ENCODE results near the gene GAREM2. TPM values are rescaled to one million over a fixed set of nuclear protein-coding genes. Genes with fewer than 3 reads are reported as not detected.

GAREM2 gene
- total RNA-seq, 1 donor from 2014 or later, result 3.1 TPM

DNA sequence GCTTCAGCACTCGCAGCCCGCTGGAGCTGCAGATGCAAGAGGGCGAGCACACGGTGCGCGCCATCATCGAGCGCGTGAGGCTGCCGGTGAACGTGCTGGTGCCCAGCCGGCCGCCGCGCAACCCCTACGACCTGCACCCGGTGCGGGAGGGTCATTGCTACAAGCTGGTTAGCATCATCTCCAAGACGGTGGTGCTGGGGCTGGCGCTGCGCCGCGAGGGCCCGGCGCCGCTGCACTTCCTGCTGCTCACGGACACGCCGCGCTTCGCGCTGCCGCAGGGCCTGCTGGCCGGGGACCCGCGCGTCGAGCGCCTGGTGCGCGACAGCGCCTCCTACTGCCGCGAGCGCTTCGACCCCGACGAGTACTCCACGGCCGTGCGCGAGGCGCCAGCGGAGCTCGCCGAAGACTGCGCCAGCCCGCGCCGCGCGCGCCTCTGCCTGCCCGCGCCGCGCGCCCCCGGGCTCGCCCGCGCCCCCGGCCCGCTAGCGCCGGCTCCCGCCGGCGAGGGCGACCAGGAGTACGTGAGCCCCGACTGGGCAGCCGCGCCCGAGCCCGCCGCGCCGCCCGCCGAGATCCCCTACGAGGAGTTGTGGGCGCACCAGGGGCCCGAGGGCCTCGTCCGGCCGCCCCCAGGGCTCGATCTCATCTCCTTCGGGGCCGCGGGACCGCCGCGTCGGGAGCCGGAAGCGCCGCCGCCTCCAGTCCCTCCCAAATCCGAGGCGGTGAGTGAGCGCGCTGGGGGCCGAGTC is 11.8 kb downstream of the GAREM2 start:
- ATAC-seq (ENCODE audit: low read depth), result peak; percentile 98
- TF ChIP-seq, protein P1, sequence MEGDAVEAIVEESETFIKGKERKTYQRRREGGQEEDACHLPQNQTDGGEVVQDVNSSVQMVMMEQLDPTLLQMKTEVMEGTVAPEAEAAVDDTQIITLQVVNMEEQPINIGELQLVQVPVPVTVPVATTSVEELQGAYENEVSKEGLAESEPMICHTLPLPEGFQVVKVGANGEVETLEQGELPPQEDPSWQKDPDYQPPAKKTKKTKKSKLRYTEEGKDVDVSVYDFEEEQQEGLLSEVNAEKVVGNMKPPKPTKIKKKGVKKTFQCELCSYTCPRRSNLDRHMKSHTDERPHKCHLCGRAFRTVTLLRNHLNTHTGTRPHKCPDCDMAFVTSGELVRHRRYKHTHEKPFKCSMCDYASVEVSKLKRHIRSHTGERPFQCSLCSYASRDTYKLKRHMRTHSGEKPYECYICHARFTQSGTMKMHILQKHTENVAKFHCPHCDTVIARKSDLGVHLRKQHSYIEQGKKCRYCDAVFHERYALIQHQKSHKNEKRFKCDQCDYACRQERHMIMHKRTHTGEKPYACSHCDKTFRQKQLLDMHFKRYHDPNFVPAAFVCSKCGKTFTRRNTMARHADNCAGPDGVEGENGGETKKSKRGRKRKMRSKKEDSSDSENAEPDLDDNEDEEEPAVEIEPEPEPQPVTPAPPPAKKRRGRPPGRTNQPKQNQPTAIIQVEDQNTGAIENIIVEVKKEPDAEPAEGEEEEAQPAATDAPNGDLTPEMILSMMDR (IDR thresholded peaks at IDR 0.05), result no peak
- POLR2A ChIA-PET, result interaction anchor here (0.8 to 2.8 kb wide), 10 partner anchors 10 to 306 kb away, joined by 3 to 11 read pairs (median 4); partner anchors contain the start of genes ADGRF3, ASXL2, GAREM2 and HADHA

DNA sequence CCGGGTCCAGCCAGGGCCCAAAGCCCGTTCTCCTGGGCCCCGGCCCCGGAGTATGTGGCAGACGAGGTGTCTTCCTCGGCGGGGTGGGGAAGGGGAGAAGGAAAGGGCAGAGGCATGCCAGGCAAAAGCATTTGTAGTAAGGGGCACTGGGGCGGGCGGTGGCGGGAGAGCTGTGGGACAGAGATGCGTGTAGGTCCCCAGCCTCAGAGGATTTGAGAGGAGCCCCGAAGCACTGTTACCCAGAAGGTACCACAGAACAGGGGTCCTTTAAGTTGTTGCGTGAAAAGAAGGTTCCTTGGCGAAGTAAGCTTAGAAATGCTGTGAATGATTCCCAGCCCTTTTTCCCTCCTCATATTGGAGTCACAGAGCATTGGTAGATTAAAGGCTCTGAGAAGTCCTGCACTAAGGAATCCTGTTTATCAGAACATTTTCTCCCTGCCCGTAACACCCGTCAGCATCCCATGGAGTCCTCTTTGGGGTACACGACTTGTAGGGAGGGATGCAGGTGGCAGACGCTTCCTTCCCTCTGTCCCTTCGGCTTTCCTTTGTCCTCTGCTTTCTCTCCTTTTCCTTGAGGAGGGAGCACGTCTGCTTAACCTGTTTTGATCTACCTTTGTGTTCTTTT is 12.5 kb downstream of the GAREM2 start:
- CTCF ChIA-PET, result interaction anchor here (0.6 to 2.0 kb wide), 8 partner anchors 8 to 97 kb away, joined by 3 to 8 read pairs (median 3); partner anchors contain the start of genes HADHA and HADHB
- DNase-seq, result no peak
- peak overlapping the region; percentile 75 for H3K4me3 Mint-ChIP-seq
- intact Hi-C loops (cut with micrococcal nuclease), result loop anchor here (2.0 kb wide), 1 partner anchor 59 kb away; the partner anchor contains the start of genes HADHA and HADHB
- no peak overlapping the region for H3K27ac Mint-ChIP-seq
- no peak for ATAC-seq (ENCODE audit: low read depth)
- H3K36me3 Mint-ChIP-seq (ENCODE audit: low read depth), result peaks cover 6% of the 10 kb centered on the region
- TF ChIP-seq, protein P1 (IDR thresholded peaks at IDR 0.05), result no peak
- peaks cover 8% of the 10 kb centered on the region for H3K27me3 Mint-ChIP-seq
- POLR2A ChIA-PET, result interaction anchor here (1.0 to 2.8 kb wide), 7 partner anchors 11 to 307 kb away, joined by 3 to 11 read pairs (median 5); partner anchors contain the start of genes ADGRF3, ASXL2, HADHA and RAB10
- peaks cover 8% of the 10 kb centered on the region for H3K4me1 Mint-ChIP-seq
- H3K9me3 Mint-ChIP-seq, result no peaks in the 10 kb centered on the region

More for the DNA sequence above, 11.8 kb downstream of the GAREM2 start:
- Mint-ChIP-seq H3K9me3 (no peaks in the 10 kb centered on the region), H3K4me1 (peaks cover 10% of the 10 kb centered on the region), H3K36me3 (ENCODE audit: low read depth) (peaks cover 4% of the 10 kb centered on the region), H3K27me3 (peaks cover 13% of the 10 kb centered on the region), H3K27ac (no peak overlapping the region), H3K4me3 (peak overlapping the region; percentile 75)
- CTCF ChIA-PET, result interaction anchor here (0.5 to 2.0 kb wide), 9 partner anchors 8 to 97 kb away, joined by 3 to 8 read pairs (median 3); partner anchors contain the start of genes HADHA and HADHB
- DNase-seq, result peak; percentile 80
- intact Hi-C loops (cut with micrococcal nuclease), result loop anchor here (2.0 kb wide), 1 partner anchor 60 kb away; the partner anchor contains the start of genes HADHA and HADHB

DNA sequence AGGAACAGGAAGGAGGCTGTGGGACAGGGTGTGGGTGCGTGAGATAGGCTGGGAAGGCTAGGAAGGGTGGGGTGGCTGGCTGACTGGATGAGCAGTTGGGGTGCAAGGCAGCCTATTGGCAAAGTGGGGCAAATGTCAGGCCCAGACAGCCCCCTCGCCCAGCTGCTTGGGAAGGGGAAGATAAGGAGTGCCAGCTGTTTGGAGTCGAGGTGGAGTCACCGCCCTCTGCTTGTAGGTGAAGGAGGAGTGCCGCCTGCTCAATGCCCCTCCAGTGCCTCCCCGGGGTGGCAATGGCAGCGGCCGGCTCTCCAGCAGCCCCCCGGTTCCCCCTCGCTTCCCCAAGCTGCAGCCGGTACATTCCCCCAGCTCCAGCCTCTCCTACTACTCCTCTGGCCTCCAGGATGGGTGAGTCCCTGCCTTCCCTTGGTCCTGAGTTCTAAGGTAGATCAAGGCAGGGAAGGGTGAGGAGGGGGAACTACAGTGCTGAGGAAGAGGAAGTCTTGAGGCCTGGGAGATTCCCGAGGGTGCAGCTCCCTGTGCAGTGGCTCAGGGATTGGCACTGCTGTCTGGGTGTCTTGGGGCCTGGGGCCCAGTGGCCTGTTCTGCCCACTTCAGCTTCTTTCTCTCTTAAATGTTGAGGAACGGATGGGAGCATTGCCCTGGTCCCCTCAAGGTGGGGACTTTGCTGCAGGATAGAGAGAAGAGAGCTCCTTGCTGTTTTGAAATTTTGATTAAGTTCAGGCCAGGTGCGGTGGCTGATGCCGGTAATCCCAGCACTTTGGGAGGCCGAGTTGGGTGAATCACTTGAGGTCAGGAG is 13.3 kb downstream of the GAREM2 start:
- Mint-ChIP-seq H3K36me3 (ENCODE audit: low read depth) (peaks cover 14% of the 10 kb centered on the region), H3K4me3 (peak overlapping the region; percentile 75), H3K4me1 (peaks cover 8% of the 10 kb centered on the region), H3K27ac (no peak overlapping the region), H3K27me3 (peaks cover 2% of the 10 kb centered on the region), H3K9me3 (no peaks in the 10 kb centered on the region)
- ChIA-PET CTCF (interaction anchor here (2.0 kb wide), 1 partner anchor 98 kb away, joined by 8 read pairs; no protein-coding TSS in a partner anchor), POLR2A (interaction anchor here (1.5 to 2.8 kb wide), 3 partner anchors 57 to 160 kb away, joined by 3 to 11 read pairs (median 6); partner anchors contain the start of genes ADGRF3, HADHA and SELENOI)
- TF ChIP-seq, protein P1 (IDR thresholded peaks at IDR 0.05), result no peak
- intact Hi-C loops (cut with micrococcal nuclease), result loop anchor here (2.0 kb wide), 1 partner anchor 59 kb away; the partner anchor contains the start of genes HADHA and HADHB
- ATAC-seq (ENCODE audit: low read depth) (no peak), DNase-seq (no peak)

GRCh38 chr2:26187114-26187513 is 14.2 kb downstream of the GAREM2 start:
- CTCF ChIA-PET, result no interaction called here
- intact Hi-C loops (cut with micrococcal nuclease), result no loop called here
- Mint-ChIP-seq H3K27ac (no peak overlapping the region), H3K36me3 (ENCODE audit: low read depth) (peaks cover 23% of the 10 kb centered on the region), H3K4me1 (peaks cover 8% of the 10 kb centered on the region), H3K27me3 (no peaks in the 10 kb centered on the region), H3K9me3 (no peaks in the 10 kb centered on the region), H3K4me3 (no peak overlapping the region)
- POLR2A ChIA-PET, result no interaction called here
- TF ChIP-seq, protein P1 (IDR thresholded peaks at IDR 0.05), result no peak
- ATAC-seq (ENCODE audit: low read depth) (no peak), DNase-seq (no peak)

All from activated B cell treated with CpG ODN at 0.5 μM for 24 hours (primary cell).